Smooth muscle cell of the brain vasculature (primary cell): Measurements from ENCODE around the gene MYMX.

Source experiments
- DNase-seq: peaks from one replicate; pipeline ENCODE4 v3.0.0-alpha.2; 2012; ENCODE audit warnings: low read depth, low spot score

MYMX gene

DNA sequence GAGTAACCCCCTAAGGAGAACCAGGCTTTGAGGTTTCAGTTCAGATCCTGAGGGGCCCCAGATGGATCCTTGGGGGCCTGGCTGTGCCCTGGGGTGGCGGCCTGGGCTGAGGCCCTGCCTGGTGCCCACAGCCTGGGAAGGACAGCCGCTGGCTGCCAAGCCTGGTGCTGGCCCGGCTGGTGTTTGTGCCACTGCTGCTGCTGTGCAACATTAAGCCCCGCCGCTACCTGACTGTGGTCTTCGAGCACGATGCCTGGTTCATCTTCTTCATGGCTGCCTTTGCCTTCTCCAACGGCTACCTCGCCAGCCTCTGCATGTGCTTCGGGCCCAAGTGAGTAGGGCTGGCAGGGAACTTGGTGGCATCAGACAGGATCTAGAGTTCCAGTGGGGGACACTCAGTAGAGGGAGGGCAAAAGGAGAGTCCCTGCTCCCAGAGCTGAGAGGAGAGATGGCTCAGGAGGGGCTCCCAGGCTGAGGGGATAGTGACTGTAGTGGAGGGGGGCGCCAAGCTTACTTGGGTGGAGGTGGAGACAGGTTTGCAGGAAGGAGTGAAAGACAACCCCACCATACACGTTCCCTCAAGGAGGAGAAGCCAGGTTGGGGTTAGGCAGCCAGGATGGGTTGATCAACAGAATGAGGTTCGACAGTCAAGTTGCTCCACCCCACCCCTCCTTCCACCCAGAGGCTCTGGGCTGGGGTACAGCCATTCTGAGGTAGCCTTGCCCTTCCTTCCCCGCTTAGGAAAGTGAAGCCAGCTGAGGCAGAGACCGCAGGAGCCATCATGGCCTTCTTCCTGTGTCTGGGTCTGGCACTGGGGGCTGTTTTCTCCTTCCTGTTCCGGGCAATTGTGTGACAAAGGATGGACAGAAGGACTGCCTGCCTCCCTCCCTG, 16.2 kb downstream of the MYMX start:
- no peak for DNase-seq

DNA sequence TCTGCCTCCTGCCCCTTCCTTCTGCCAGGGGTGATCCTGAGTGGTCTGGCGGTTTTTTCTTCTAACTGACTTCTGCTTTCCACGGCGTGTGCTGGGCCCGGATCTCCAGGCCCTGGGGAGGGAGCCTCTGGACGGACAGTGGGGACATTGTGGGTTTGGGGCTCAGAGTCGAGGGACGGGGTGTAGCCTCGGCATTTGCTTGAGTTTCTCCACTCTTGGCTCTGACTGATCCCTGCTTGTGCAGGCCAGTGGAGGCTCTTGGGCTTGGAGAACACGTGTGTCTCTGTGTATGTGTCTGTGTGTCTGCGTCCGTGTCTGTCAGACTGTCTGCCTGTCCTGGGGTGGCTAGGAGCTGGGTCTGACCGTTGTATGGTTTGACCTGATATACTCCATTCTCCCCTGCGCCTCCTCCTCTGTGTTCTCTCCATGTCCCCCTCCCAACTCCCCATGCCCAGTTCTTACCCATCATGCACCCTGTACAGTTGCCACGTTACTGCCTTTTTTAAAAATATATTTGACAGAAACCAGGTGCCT, 16.9 kb downstream of the MYMX start:
- DNase-seq, result no peak

DNA sequence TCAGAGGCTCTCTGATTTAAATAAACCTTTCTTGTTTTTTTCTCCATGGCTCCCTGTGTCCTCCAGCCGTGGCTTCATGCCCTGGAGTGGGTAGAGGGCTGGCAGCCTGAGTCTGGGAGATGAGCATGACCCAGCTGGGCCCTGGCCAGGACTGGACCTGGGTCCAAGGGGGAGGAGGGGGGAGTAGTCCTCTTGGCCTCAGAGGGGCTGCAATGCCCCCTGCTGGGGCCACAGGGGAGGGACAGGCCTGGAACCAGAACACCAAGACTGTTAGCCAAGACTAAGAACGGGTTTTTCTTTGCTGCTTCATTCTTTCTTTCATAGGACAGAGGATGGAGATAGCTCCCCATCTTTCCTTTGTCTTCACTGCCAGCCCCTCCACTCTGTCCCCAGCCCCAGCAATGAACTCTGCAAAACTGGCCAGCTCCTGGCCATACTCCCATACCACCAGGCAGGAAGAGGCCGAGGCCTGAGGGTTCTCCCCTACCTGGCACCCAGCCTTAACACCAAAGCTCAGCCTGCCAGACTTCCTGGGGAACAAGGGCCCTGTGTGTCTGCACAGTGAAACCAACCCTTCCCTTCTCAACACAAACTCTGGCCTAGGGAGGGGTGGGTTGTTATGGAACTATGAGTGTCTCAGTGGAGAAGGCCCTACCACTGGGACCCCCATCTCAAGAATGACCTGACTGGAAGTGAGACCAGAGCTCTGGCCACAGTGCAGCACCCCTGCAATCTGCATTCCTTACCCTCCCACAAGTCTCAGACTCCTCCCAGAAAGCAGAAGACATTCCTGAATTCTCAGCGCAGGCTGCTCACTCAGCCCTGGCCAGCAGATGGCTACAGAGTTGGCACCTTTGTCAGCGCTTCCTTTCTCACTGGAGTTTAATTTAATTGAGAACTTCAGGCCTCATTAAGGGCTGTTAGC, 17.6 kb downstream of the MYMX start:
- no peak for DNase-seq

DNA sequence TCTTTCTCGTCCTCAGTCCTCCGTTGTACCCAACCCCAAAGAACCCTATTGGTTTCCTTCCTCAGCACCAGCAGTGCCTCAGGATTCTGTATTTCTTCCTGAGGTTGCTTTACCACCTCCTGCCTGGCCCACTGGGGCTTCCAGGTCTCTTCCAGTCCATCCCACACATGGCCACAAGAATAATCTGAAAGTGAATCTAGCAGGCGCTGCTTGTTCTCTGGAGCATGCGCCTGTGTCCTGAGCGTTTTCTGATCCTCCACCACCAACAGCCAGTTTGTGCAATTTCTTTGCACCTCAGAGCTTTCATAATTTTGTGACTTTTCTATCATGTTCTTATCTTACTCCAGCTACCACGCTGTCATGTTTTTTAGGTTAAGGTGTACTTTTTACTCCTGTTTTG, 18.5 kb downstream of the MYMX start:
- no peak for DNase-seq

DNA sequence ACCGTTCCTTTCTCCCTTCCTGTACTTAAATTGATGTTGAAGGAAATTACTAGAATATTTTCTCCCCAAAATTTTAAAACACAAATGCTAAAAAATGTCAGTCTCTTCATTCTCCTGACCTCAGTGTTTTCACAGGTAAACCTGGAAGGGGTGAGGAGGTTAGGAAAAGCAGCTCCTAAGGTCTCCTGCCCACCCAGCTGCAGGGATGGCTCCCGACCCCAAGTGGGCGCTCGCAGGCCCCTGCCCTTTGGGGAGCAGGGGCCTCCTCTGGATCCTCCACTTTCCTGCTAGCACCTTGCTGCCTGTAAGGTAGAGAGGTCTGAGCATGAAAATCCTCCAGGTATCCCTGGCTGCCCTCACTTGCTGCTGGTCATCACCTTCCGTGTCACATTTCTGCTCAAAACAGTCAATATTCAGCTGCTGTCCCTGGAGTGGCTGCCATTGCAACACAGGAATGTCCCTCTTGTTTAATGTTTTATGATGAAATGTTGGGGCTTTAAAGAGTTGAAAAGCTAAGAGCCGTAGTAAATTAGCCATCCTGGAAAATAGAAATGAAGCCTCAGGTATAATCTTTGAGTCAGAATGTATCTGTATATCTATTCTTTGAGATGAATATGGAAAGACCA, 19.3 kb downstream of the MYMX start:
- DNase-seq, result no peak

DNA sequence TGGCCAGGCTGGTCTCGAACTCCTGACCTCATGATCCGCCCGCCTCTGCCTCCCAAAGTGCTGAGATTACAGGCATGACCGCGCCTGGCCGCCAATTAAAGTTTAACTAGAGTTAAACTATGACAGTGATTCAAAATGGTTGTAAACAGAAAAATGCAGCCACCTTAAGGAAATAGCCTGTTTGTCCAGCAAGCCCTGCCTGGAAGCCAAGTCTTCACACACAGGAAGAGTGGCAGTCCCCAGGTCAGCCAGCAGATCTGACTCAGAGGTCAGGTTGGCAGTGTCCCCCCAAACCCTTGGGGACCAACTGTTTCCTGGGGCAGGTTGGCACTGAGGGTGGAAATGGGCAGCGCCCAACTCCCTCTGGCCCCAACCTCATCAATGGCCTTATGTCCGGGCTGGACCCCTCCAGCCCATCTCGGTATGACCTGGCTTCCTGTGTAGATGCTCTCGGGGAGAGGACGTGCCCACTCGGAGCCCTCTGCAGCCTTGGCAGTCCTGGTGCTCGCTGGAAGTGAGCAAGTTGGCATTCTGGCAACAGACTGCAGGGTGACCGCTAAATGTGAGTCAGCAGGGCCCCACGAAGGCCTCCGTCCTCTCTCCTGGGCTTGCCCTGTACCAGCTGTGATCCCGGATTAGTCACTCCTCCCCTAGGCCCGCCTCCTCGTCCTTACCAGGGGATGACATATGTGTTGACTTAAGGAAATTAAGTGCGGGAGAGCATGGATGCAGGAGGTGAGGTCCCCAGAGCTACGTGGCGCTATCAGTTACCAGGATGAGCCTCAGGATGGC, 20.5 kb downstream of the MYMX start:
- no peak for DNase-seq

DNA sequence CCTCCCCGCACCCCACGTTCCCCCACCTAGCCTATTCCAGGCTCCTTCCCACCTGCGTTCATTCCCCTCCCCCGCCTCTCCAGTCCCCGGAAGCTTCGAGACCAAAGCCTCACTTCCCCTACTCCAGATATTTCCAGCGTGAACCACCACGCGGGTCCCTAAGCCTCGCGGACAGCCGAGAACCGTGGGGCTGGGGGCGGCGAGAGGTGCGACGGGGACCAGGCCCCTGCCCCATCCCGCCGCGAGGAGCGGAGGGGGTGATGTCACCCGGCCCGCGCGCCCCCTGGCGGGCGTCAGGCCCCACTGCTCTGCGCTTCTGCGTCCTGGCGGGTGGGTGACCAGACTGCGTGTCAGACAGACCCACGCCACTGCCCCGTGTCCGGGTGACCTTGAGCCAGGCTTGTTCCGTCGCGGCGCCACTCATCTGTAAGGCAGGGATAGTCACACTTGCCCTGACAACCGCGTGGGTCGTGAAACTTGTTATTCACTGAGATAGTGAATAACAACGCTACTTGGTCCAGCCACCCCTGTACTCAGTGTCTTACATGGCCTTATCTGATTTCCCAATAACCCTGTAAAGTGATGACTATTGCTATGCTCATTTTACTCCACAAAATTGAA, 21.2 kb downstream of the MYMX start:
- DNase-seq, result no peak

DNA sequence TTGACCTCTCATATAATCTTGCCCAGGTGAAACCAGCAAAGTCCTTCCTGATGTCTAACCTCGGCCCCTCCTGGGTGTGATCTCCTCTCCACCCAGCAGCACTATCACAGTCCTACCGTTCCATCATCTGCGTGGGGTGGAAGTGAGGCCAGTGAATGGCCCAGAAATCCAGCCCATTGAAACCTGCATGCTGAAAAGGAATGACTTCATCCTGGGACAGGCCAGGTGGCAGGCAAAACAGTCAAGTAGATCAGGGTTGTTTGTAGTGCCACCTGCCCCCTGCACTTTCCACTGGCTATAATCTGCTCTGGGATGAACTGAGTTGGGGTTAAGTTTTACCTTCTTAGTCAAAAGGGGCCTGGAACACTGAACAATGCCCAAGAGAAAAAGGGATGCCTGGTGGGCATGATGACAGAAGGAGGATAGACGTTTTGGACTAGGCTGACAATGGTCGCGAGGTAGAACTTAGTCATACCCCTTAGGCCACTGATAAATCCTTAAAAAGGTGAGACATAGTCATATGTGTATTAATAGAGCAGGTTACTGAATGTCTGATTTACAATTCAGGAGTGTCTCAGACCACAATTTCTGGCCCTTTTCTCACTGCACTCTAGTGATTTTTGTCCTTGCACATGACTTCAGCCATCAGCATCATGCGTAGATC, 22.1 kb downstream of the MYMX start:
- no peak for DNase-seq

DNA sequence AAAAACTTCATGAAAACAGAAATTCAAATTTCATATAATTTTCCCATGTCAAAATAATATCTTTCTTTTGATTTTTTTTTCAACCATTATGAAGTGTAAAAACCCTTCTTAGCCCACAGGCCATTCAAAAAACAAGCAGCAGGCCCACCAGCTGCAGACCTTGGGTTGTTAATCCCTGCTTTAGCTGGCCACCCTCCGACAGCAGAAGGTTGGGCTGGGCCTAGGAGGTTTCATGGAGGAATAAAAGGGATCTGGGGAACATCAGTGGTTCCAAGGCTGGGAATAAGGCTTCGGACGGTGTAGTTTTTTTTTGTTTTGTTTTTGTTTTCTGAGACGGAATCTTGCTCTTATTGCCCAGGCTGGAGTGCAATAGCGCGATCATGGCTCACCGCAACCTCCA, 26.6 kb downstream of the MYMX start:
- DNase-seq, result no peak

DNA sequence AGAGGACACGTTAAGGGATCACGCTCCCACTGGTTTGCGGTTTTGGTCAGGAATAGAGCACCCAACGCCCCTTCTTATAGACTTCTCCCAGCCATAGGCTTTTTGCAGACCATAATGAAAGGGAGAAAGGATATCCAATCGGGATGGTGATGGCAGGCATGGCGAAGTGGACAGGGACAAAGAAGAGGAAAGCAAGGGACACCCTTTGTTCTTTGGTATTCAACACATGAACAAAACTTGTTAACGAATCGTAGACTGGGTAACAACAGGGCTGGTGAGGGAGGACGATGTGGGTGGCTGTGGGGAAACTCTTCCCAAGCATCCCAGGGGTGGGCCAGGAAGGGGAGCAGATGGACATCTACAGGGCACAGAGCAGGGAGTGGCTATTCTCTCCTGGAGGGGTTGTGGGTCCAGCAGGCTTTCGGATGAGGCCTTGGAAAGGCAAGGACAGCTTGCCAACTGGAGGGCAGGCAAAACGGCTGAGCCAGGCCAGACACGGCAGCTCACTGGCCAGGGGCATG, 28.7 kb downstream of the MYMX start:
- DNase-seq, result no peak

DNA sequence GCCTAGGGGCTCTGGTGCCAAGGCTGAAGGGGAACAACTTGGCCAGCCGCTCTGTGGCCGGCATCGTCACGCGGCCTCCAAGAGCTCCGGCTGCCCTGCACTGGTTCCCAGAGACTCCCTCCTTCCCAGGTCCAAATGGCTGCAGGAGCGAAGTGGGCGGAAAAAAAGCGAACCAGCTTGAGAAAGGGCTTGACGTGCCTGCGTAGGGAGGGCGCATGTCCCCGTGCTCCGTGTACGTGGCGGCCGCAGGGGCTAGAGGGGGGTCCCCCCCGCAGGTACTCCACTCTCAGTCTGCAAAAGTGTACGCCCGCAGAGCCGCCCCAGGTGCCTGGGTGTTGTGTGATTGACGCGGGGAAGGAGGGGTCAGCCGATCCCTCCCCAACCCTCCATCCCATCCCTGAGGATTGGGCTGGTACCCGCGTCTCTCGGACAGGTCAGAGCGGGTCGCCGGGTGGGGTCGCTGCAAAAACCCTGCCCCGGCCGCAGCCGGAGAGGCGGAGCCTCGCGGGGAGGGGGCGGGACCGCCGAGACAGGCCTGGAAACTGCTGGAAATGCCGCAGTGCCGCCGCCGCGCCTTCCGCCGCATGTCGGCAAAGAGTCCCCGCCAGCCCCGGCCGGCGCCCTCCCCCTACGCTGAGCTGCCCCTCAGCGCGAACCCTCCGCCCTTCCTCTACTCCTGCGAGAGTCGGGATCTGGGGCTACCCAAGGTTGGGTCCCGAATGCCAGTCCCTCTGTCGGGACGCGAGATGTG, 29.4 kb downstream of the MYMX start:
- no peak for DNase-seq

DNA sequence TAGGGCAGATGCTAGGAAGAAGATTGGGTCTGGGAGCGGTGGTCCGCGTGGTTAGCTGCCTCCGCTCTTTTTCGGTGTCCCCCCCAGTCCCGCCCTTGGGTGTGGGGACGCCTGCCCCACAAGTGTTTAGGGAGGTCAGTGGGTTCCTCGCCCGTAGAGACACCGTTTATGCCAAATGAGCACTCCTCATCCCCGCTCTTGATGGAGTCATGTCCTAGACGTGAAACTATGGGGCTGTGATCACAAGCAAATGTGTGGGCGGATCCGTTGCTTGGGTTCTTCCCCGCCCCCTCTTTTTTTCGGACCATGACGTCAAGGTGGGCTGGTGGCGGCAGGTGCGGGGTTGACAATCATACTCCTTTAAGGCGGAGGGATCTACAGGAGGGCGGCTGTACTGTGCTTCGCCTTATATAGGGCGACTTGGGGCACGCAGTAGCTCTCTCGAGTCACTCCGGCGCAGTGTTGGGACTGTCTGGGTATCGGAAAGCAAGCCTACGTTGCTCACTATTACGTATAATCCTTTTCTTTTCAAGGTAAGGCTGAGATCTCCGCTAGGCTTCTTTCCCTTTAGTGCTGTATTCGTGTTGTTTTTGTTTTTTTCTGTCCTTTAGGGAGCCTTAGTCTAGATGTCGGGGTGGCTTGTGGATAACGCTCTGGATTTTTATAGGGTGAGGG, 30.1 kb downstream of the MYMX start, which contains the start of gene HSP90AB1:
Gene HSP90AB1, plus strand, starts transcription at position 439 of the 675 bp plus-strand sequence. CDS start 1,529 bp downstream, outside the sequence.
- DNase-seq, result peak; percentile 86

DNA sequence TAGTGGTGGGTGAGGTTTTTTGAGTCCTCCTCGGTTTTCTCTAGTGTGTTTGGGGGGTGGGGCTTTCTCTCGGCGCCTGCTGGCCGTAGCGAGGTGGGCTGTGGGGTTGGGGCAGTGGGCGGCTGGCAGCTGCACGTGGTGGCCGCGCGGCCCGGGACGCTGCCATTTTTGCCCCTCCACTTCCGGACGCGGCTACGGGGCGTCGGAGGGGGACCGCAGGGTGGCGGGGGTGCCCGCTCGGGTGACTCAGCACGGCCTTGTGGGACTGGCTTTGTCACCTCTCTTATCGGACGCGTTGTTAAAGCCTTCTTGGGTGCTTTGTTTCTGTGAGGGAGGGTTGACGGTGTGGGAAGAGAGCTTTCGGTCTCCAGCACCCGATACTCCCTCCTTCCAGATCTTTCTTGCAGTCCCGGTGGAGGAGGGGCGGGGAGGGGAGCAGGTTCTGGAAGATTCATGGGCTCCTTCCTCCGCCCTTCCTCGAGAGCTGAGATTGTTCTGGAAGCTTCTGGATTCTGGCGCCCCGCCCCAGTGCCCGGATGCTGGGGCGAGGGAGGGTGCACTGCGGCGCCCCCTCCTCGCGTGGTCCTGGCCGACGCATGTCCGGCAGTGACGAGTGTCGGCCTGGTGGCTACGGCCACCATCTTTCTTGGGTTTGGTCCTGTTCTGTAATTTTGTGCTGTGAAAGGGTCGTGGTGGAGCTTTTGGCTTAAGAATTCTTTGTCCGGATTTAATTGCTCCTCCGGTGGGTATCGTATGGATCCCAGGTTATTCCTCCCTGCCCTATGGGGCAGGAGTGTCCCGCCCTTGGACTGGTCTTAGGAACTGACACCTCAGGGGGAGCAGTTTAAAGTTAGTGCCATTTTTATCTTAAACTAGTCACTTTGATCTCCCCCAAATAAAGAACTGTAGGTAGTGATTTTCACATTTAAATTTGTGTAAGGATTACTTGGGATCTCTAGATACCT, 30.9 kb downstream of the MYMX start:
- DNase-seq, result no peak

DNA sequence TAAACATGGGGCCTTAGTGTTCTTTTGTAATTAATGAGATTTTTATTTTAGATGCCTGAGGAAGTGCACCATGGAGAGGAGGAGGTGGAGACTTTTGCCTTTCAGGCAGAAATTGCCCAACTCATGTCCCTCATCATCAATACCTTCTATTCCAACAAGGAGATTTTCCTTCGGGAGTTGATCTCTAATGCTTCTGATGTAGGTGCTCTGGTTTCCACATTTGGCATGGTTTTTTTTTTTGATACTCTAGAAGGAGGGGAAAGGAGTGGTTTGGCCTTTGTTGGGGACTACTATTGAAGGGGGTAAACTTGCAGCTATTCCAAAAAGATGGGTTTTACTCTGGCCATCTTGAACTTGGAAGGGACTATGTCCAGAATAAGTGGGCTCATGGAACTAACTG, 31.9 kb downstream of the MYMX start:
- DNase-seq, result no peak

DNA sequence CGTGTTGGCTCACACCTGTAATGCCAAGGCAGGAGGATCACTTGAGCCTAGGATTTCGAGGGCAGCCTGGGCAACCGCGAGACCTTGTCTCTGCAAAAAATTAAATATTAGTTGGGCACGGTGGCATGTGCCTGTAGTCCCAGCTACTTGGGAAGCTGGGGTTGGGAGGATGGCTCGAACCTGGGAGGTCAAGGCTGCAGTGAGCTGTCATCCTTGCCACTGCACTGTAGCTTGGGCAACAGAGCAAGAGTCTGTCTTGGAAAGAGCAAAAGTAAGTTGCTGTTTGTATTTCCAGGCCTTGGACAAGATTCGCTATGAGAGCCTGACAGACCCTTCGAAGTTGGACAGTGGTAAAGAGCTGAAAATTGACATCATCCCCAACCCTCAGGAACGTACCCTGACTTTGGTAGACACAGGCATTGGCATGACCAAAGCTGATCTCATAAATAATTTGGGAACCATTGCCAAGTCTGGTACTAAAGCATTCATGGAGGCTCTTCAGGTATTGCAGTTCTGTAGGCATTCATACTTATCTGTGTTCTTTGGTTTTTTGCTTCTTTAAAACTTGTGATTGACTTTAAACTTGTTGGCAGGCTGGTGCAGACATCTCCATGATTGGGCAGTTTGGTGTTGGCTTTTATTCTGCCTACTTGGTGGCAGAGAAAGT, 32.5 kb downstream of the MYMX start:
- no peak for DNase-seq

DNA sequence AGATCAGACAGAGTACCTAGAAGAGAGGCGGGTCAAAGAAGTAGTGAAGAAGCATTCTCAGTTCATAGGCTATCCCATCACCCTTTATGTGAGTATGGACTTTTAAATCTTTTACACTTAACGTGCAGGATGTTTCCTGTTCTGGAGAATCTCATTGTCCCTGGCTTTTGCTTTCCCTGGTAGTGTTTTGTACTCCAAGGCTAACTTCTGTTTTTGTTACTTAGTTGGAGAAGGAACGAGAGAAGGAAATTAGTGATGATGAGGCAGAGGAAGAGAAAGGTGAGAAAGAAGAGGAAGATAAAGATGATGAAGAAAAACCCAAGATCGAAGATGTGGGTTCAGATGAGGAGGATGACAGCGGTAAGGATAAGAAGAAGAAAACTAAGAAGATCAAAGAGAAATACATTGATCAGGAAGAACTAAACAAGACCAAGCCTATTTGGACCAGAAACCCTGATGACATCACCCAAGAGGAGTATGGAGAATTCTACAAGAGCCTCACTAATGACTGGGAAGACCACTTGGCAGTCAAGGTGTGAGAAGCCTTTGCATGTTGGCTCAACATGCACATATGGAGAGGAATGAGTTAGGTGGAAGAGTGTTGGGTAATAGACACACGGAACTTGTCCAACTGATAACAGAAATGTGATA, 33.5 kb downstream of the MYMX start:
- no peak for DNase-seq
